Suprapubic skin (tissue), 3 donors: ENCODE measurements around the gene ACER1.

Experiments
- CTCF ChIP-seq, 2 donors: fragments of 200-600 bp in 1 of 2; fragments of 450-650 bp in 1 of 2; sonication (generic) in 1 of 2; IDR thresholded peaks; one replicate each; pipeline ENCODE4 v1.5.1; 2016 to 2019; ENCODE audit warnings: antibody characterized with exemption in 2 of 2, mild to moderate bottlenecking in 1 of 2, moderate library complexity in 1 of 2
- EP300 ChIP-seq: sonication (generic); formaldehyde crosslinking; IDR thresholded peaks from one replicate; pipeline ENCODE4 v1.6.1; 2017; ENCODE audit warnings: antibody characterized with exemption
- POLR2A ChIP-seq, 2 donors: fragments of 450-650 bp; IDR thresholded peaks; one replicate each; pipeline ENCODE4 v1.6.1; 2017; ENCODE audit warnings: antibody characterized with exemption in 2 of 2, mild to moderate bottlenecking in 2 of 2, moderate library complexity in 2 of 2

- no peak for TF ChIP-seq CTCF (IDR thresholded peaks at IDR 0.05)
- TF ChIP-seq EP300: no peak
- no peak for TF ChIP-seq POLR2A (IDR thresholded peaks at IDR 0.05)
Observed at GRCh38 chr19:6379744-6380143, 46.3 kb upstream of the ACER1 start.
